GM12872 (cell line): Measurements from ENCODE around the gene NDUFB7.

ENCODE experiments used
- CTCF ChIP-seq: IDR thresholded peaks from 3 replicates; pipeline ENCODE4 v1.5.1; 2011; ENCODE audit warnings: low read depth, mild to moderate bottlenecking, low read length, moderate library complexity; ENCODE audit not compliant: insufficient read depth

NDUFB7 gene

DNA sequence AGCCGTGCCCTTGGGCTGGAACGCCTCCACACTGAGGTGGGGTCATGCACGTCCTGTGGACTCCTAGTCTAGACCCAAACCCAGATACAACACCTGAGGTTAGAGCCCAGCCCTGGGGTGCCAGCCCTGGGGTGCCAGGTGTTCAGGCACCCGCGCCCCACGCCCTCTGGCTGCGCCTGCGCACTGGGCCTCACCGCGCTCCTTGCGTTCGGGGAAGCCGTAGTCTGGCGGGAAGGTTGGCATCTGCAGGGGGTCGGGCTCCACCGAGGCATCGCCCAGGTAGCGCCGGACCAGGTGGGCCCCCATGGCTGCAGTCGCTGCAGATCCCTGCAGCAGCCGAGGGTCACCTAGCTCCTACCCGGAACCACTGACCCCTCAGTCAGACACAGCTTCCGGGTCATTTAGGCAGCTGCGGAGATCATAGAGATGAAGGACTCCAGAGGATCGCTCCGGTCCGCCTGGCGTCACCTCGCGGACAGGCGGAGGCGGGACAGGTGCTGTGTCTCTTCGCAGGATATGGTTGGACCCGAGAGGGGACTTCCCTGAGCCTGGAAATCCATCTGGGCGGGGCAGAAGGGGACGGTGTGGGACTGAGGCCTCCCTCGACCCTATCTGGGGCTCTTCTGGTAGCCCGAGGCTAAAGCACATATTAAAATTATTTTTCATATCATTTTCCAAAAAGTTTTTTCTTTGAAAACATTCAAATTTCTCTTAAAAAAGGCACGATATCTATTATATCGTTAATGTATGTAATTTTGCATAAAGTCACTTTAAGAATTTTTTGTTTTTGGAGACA is at the start of gene NDUFB7:
NDUFB7 (minus strand) TSS at position 372 of the 796 bp plus-strand sequence; CDS start at position 306, 66 bp downstream.
- TF ChIP-seq CTCF, result peak; percentile 92

DNA sequence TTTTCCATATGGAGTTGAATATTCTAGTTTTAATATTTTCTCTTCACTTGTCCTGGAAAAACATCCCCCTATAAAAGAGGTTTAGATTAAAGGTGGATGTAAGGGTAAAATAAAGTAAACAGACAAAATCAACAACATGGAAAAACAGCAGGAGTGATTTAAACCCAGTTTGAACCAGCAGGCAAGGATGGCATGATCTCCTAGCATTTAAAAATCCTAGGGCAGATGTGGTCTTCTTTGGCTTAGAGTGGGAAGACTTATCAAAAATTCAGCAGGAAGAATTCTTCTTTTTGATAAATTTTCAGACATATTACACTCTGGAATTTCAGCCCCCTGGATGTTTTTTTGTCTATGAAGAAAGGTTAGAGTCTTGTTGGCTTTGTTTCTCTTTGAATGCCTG is 47.5 kb upstream of the NDUFB7 start:
- TF ChIP-seq CTCF, result no peak

DNA sequence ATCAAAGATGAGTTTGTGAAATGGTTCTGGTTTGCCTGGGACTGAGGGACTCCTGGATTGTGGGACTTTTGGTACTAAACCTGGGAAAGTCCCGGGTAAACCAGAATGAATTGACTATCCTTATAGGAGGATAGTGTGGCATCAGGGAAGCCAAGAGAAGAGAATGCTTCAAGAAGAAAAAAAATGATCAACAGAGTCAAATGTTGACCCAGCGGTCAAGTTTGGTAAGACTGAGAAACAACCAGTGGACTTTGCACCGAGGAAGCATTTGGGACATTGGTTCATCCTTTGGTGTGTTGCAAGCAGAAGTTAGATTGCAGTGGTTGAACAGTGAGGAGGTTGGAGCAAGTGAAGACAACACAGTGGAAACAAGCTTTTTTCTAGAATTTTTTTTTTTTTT is 44.5 kb upstream of the NDUFB7 start:
- no peak for TF ChIP-seq CTCF

GRCh38 chr19:14615623-14616022 is 43.8 kb upstream of the NDUFB7 start:
- no peak for TF ChIP-seq CTCF

DNA sequence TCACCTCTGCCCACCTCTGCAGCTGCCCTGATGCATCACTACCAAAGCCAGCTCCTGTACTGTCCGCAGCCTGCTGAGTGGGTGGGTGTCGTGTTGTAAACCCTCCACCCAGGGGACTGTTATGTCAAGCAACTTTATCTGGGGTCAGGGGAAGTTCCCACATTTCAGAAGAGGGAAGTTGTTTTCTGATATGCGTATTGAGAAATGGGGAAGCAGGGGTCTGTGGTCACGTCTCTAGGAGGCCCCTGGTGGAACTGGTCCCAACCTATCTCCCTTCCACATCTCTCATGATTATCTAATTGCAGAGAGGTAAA is 42.2 kb upstream of the NDUFB7 start:
- TF ChIP-seq CTCF, result no peak

DNA sequence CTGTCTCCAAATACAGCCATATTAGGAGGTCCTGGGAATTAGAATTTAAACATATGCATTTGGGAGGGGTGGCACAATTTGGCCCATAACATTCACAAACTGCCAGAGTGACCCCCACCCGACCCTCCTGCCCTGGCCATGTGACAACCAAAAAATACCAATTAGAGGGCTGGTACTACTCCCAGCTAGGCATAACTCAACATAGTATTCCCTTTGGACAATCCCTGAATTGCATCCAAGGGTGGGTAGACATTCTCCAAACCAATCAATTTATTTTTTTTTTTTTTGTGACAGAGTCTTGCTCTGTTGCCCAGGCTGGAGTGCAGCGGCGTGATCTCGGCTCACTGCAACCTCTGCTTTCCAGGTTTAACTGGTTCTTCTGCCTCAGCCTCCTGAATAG is 40.8 kb upstream of the NDUFB7 start:
- no peak for TF ChIP-seq CTCF

DNA sequence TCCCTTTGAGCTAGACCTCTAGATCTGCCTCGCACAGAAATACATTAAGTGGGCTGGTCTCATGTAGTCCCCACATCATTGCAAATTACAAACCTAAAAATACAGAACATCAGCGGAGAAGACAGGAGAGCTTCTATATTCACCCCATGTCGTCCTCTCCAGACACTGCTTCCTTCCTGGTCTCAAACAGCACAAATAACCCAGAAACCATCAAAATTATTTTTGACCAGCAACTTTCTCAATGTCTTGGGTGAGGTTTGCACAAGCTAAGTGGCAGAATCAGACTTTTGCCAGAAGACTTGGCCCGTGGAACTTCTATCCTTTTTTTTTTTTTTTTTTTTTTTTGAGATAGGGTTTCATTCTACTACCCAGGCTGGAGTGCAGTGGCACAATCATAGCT is 39.2 kb upstream of the NDUFB7 start:
- no peak for TF ChIP-seq CTCF
